Body of pancreas (tissue), 4 donors: ENCODE results near the gene MRGPRE.

Experiments used
- POLR2A ChIP-seq, 3 donors: fragments of 450-650 bp; IDR thresholded peaks; one replicate each; pipeline ENCODE4 v1.6.1; 2016; ENCODE audit warnings: antibody characterized with exemption in 3 of 3, mild to moderate bottlenecking in 2 of 3
- TF ChIP-seq, protein P1 (sequence below), 7 experiments: fragments of 450-650 bp in 4 of 7; fragments of 200-600 bp in 3 of 7; sonication (generic) in 3 of 7; IDR thresholded peaks; one replicate each; pipeline ENCODE4 v1.5.1; 2016 to 2019; ENCODE audit warnings: antibody characterized with exemption in 7 of 7

DNA sequence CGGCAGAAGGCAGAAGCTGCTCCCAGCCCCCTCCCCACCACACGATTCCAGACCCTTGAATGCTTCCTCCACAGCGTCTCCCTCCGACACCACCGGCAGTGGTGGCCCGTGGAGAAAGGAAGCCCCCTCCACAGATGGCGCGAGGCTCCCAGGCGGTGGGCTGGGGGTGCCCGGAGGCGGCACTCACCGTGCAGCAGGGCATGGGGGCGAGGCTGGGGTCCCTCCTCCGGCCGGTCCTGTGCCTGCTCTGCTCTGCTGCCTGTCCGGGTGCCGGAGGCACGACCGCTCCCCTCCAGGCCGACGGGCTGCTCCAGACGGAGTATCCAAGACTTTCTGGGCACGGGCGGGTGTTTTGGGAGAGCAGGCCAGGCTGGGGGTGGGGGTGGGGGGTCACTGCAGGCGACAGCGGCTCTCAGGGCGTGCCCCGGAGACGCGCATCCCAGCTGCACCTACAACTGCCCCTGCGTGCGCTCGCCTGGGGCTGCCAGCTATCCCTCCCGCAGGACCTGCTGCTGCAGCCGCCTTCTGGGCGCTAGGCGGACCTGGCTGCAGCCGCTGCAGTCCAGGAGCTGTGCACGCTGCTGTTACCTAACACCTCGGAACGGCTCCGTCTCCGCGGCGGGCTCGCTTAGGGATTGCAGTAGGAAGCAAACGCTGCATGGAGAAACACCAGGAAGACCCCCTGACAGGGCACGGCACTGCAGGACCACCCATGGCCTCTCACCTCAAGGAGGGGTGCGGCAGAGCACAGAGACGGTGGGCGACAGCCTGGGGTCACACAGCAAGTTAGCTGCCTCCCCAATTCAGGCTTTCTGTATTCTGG is 28.8 kb downstream of the MRGPRE start:
- no peak for TF ChIP-seq POLR2A (IDR thresholded peaks at IDR 0.05)
- TF ChIP-seq, protein P1, sequence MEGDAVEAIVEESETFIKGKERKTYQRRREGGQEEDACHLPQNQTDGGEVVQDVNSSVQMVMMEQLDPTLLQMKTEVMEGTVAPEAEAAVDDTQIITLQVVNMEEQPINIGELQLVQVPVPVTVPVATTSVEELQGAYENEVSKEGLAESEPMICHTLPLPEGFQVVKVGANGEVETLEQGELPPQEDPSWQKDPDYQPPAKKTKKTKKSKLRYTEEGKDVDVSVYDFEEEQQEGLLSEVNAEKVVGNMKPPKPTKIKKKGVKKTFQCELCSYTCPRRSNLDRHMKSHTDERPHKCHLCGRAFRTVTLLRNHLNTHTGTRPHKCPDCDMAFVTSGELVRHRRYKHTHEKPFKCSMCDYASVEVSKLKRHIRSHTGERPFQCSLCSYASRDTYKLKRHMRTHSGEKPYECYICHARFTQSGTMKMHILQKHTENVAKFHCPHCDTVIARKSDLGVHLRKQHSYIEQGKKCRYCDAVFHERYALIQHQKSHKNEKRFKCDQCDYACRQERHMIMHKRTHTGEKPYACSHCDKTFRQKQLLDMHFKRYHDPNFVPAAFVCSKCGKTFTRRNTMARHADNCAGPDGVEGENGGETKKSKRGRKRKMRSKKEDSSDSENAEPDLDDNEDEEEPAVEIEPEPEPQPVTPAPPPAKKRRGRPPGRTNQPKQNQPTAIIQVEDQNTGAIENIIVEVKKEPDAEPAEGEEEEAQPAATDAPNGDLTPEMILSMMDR (IDR thresholded peaks at IDR 0.05), result peak in 1 of 7 experiments; percentile 23
